HG02840 (cell line): ENCODE measurements around the gene SSC4D.
"Not testable (repeated sequence)": the region's sequence is repeated elsewhere in the genome, so short reads cannot be mapped to it uniquely, and the experiment has no call there.

Experiments used
- ATAC-seq: cut with Tn5 transposase; IDR thresholded peaks from one replicate; pipeline ENCODE4 v1.9.1; 2021; ENCODE audit warnings: mild to moderate bottlenecking, moderate library complexity, moderate number of reproducible peaks; ENCODE audit not compliant: unreplicated experiment, low FRiP score

Gene SSC4D

GRCh38 chr7:76409537-76409936 lies at the start of gene SSC4D:
SSC4D (minus strand) TSS chr7:76409697; CDS start chr7:76404439, 5,258 bp downstream.
- no peak for ATAC-seq

GRCh38 chr7:76458504-76458903 lies 49.0 kb upstream of the SSC4D start:
- ATAC-seq, result not testable (repeated sequence)

DNA sequence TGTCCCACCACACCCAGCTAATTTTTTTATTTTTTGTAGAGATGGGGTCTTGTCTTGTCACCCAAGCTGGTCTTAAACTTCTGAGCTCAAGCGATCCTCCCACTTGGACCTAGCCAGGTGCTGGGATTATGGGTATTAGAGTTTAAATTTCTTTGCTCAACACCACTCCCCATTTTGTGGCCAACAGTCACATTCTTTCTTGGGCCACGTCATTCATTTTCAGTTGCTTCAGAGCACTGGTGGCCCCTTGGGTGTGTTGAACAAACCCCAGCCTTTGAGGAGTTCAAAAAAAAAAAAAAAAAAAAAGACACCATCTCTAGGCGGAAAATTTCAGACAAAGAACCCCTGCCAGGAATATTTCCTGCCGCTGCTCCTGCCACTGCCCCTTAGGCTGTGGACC lies 47.5 kb upstream of the SSC4D start:
- not testable (repeated sequence) for ATAC-seq

GRCh38 chr7:76445577-76446008 lies 36.1 kb upstream of the SSC4D start:
- peak; percentile 72 for ATAC-seq

DNA sequence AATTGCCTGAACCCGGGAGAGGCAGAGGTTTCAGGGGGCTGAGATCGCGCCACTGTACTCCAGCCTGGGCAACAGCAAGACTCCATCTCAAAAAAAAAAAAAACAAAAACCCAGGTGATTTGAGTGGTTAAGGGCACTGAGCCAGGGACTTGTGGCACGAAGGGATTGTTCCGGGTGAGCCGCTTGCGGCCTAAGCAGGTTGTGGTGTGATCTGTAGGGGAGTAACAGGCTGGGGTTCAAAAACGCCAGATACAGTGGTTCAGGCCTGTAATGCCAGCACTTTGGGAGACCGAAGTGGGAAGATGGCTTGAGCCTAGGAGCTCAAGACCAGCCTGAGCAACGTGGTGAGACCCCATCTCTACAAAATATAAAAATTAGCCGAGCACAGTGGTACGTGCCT lies 34.3 kb upstream of the SSC4D start:
- not testable (repeated sequence) for ATAC-seq

DNA sequence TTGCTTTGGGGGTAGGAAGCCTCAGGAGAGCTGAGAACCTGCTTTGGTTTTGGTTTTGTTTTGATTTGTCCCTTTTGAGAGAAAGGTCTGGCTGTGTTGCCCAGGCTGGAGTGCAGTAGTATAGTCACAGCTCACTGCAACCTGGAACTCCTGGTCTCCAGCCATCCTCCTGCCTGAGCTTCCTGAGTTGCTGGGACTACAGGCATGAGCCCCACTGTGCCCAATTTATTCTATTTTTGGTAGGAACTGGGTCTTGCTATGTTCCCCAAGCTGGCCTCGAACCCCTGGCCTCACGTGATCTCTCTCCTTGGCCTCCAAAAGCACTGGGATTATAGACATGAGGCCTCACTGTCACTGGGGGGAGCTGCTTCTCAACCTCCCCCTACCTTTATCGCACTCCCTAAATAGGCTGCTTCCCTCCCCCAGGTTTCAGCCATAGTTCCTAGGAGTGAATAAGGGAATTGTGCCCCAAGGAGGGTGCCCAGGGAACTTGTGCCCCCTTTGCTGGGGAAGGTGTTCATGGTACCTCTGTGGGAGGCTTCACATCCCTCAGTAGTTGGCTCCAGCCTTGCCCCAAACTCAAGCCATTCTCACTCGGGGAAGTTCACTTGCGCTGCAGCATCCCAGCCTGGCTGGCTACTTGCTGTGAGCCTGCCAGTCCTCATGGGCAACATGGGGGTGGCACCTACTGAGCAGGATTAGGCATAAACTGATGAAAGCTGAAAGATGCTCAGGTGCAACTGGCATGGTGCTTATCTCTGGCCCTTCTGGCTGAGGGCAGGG lies 33.4 kb upstream of the SSC4D start:
- ATAC-seq, result not testable (repeated sequence)

DNA sequence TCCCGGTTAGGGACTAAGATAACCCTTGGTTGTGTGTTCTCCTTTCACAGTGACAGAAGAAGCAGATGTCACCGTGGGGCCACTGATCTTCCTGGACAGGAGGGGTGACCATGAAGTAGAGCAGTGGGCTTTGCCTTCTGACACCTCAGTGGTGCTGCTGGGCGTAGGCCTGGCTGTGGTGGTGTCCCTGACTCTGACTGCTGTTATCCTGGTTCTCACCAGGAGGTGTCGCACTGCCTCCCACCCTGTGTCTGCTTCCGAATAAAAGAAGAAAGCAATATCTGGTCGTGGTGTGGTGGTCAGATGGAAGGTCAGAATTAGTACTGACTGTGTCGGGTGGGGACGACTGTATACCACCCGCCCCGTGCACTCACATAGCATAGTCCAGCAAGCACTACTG lies 32.3 kb upstream of the SSC4D start:
- not testable (repeated sequence) for ATAC-seq

DNA sequence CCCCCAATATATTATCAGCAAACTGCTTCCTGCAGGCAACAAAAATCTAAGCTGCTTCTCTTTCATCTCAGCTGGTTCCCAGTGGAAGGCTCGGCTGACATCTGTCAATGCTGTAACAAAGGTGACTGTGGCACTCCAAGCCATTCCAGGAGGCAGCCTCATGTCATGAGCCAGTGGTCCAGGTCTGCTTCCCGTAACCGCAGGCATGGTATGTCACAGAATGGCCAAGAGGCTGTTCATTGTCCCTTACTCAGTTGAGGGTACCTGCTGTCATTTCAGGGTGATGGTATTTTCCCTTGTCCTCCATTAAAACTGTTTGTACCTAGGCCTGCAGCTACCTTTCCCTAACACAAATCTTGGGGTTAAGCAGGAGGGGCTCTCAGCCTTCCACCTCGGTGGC lies 30.9 kb upstream of the SSC4D start:
- ATAC-seq, result not testable (repeated sequence)

DNA sequence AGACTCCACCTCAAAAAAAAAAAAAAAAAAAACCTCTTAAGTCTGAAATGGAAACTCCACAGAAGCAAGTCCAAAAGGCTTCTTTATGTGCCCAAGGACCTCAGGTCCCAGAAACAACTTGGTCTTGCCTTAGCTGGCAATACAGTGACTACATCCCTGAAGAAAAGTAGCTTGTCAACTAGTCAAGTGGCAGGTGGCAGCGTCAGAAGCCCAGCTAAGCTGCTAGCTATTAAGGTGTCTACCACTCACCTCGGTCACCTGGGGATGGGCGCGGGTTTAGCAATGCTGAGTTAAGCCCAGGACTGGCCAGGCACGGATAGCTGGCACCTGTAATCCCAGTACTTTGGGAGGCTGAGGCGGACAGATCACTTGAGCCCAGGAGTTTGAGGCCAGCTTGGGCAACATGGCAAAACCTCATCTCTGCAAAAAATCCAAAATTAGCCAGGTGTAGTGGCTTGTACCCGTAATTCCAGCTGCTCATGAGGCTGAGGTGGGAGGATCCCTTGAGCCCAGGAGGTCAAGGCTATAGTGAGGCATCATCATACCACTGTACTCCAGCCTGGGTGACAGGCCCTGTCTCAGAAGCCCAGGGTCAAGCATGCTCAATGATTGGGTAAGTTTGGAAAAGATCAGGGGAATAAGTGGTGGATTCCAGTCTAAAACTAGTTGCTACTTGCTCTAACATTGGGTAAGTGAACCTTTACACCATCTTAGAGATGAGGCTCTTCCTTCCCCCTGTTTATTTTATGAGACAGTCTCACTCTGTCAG lies 29.8 kb upstream of the SSC4D start:
- ATAC-seq, result not testable (repeated sequence)

GRCh38 chr7:76437873-76438272 lies 28.4 kb upstream of the SSC4D start:
- ATAC-seq, result not testable (repeated sequence)

- no peak for ATAC-seq
Measured at GRCh38 chr7:76430836-76431235, 21.3 kb upstream of the SSC4D start.

DNA sequence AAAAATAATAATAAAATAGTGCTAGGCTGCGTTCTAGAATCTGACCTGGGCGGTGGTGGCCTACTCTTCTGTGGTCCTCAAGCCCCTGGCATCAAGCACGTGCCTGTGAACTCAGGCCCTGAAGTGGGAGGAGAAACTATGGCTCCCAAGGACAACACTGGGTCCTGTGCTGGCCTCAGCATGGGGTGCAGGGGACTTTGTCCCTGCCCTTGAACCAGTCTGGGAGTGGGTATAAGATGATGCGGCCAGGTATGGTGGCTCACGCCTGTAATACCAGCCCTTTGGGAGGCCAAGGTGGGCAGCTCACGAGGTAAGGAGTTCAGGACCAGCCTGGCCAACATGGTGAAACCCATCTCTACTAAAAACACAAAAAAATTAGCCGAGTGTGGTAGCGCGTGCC lies 20.7 kb upstream of the SSC4D start:
- no peak for ATAC-seq

GRCh38 chr7:76428868-76429805 lies 19.6 kb upstream of the SSC4D start:
- no peak for ATAC-seq

DNA sequence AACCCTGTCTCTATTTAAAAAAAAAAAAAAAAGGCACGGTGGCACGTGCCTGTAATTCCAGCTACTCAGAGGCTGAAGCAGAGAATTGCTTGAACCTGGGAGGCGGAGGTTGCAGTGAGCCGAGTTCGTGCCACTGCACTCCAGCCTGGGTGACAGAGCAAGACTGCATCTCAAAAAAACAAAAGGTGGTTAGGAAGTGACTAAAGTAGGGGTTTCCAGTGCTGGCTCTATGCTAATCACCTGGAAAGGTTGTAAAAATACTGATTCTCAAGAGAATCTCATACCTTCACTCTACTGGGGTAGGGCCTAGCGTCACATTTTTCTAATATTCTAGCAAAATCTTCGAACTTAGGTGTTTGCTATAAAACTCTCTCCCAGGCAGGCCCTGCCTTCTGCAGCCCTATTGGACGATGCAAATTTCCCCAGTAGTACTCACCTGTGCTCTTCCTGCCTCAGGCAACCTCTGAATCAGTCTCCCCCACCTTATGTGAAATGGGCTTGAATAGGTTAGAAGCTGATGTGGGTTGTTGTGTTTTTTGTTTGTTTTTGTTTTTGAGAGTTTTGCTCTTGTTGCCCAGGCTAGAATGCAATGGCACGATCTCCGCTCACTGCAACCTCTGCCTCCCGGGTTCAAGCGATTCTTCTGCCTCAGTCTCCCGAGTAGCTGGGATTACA lies 18.8 kb upstream of the SSC4D start:
- no peak for ATAC-seq

GRCh38 chr7:76427635-76428034 lies 18.1 kb upstream of the SSC4D start:
- no peak for ATAC-seq

GRCh38 chr7:76426246-76426645 lies 16.7 kb upstream of the SSC4D start:
- ATAC-seq, result no peak

- ATAC-seq, result not testable (repeated sequence)
Measured at GRCh38 chr7:76425558-76425957, 16.1 kb upstream of the SSC4D start.

GRCh38 chr7:76425156-76425555 lies 15.7 kb upstream of the SSC4D start:
- no peak for ATAC-seq

- ATAC-seq, result no peak
Measured at GRCh38 chr7:76424413-76425111, 15.1 kb upstream of the SSC4D start, which contains the start of gene ZP3. ZP3 (plus strand) TSS chr7:76424950; CDS start chr7:76424965, 15 bp downstream.
